HCT116 (cell line): ENCODE measurements around the gene ADAR. TPM values are rescaled to one million over a fixed set of nuclear protein-coding genes. Genes with fewer than 3 reads are reported as not detected.

Experiments used
- ATAC-seq: fragments of 200-7000 bp; cut with Tn5 transposase; 2 replicates; pipeline ENCODE4 v1.9.1; 2020; ENCODE audit warnings: mild to moderate bottlenecking, moderate library complexity
- BruUV-seq: library from RNA; stranded (reverse); fragments of 400-500 nt; replicated peaks from 2 replicates; lab custom pipeline; 2021; lab: Mats Ljungman, UMichigan
- CTCF ChIA-PET: fragments of 300-600 bp; sonication (Branson Sonifier 250); formaldehyde crosslinking; loops from one replicate; lab custom pipeline; 2021; ENCODE audit warnings: antibody characterized with exemption; lab: Charles Lee
- POLR2A ChIA-PET: fragments of 300-600, 350-600 bp; sonication (Branson Sonifier 250); formaldehyde crosslinking; loops from one replicate; lab custom pipeline; 2021; ENCODE audit warnings: antibody characterized with exemption; lab: Charles Lee
- RAD21 ChIA-PET, 2 experiments: fragments of 300-600 bp; sonication (Branson Sonifier 250); formaldehyde crosslinking; loops; one replicate each; lab custom pipeline; 2023; ENCODE audit warnings: low total read pairs in 2 of 2; ENCODE audit not compliant: uncharacterized antibody in 2 of 2, unreplicated experiment in 2 of 2, low non-redundant PET in 1 of 2; lab: Charles Lee
- DNase-seq: peaks from one replicate; pipeline ENCODE4 v3.0.0-alpha.2; 2010; ENCODE audit warnings: low read depth, low spot score
- H2AFZ ChIP-seq: fragments of 200-600 bp; shearing (Covaris generic), sonication (generic); 2 replicates; pipeline ENCODE4 v1.6.1; 2017; ENCODE audit warnings: low read depth, mixed run types, mixed read lengths, antibody characterized with exemption, low read length; ENCODE audit not compliant: poor library complexity, severe bottlenecking
- H3K27ac ChIP-seq: 2 replicates; pipeline ENCODE4 v1.5.1; 2012; ENCODE audit warnings: low read depth, low read length
- H3K27me3 ChIP-seq: fragments of 200-600 bp; sonication (generic); 2 replicates; pipeline ENCODE4 v1.6.1; 2016; ENCODE audit warnings: mixed run types, low read length, mixed read lengths; ENCODE audit not compliant: insufficient read depth
- H3K36me3 ChIP-seq, 2 experiments: fragments of 200-500 bp in 1 of 2; fragments of 200-600 bp in 1 of 2; sonication (Bioruptor generic) in 1 of 2; sonication (generic) in 1 of 2; 2 replicates each; pipeline versions ENCODE4 v1.5.1 to v1.6.1; 2014 to 2016; ENCODE audit warnings: low read length in 2 of 2, inconsistent platforms in 1 of 2, mixed read lengths in 1 of 2, mixed run types in 1 of 2; ENCODE audit not compliant: insufficient read depth in 2 of 2, control insufficient read depth in 1 of 2
- H3K4me1 ChIP-seq, 2 experiments: fragments of 200-600 bp in 1 of 2; sonication (generic) in 1 of 2; 2 replicates each; pipeline versions ENCODE4 v1.5.1 to v1.6.1; 2012 to 2017; ENCODE audit warnings: low read length in 2 of 2, inconsistent platforms in 1 of 2, mild to moderate bottlenecking in 1 of 2, mixed read lengths in 1 of 2, mixed run types in 1 of 2, moderate library complexity in 1 of 2; ENCODE audit not compliant: insufficient read depth in 2 of 2, control insufficient read depth in 1 of 2
- H3K4me2 ChIP-seq: fragments of 200-600 bp; sonication (generic); 2 replicates; pipeline ENCODE4 v1.6.1; 2017; ENCODE audit warnings: mixed run types, low read length, mixed read lengths
- H3K4me3 ChIP-seq, 2 experiments: fragments of 200-600 bp in 1 of 2; sonication (generic) in 1 of 2; replicated peaks in 1 of 2; 2 replicates each; pipeline ENCODE4 v1.5.1; 2011 to 2016; ENCODE audit warnings: low read length in 2 of 2, control low read depth in 1 of 2, low read depth in 1 of 2, mild to moderate bottlenecking in 1 of 2, mixed read lengths in 1 of 2, mixed run types in 1 of 2
- H3K79me2 ChIP-seq: fragments of 200-600 bp; sonication (generic); 2 replicates; pipeline ENCODE4 v1.6.1; 2017; ENCODE audit warnings: mild to moderate bottlenecking, mixed run types, low read length, moderate library complexity, mixed read lengths; ENCODE audit not compliant: insufficient read depth
- H3K9ac ChIP-seq: fragments of 200-600 bp; sonication (generic); 2 replicates; pipeline ENCODE4 v1.6.1; 2016; ENCODE audit warnings: low read length, mixed read lengths
- H3K9me2 ChIP-seq: fragments of 200-600 bp; sonication (generic), shearing (Covaris generic); 2 replicates; pipeline ENCODE4 v1.6.1; 2017; ENCODE audit warnings: mixed run types, mild to moderate bottlenecking, moderate library complexity; ENCODE audit not compliant: insufficient read depth
- H3K9me3 ChIP-seq, 2 experiments: fragments of 200-500 bp in 1 of 2; fragments of 200-600 bp in 1 of 2; sonication (Bioruptor generic) in 1 of 2; sonication (generic) in 1 of 2; 2 replicates each; pipeline ENCODE4 v1.6.1; 2014 to 2017; ENCODE audit warnings: low read length in 2 of 2, mixed read lengths in 2 of 2, inconsistent platforms in 1 of 2, low read depth in 1 of 2, mild to moderate bottlenecking in 1 of 2, mixed run types in 1 of 2, moderate library complexity in 1 of 2; ENCODE audit not compliant: control insufficient read depth in 1 of 2, insufficient read depth in 1 of 2
- H4K20me1 ChIP-seq: fragments of 200-600 bp; sonication (generic), shearing (Covaris generic); 2 replicates; pipeline ENCODE4 v1.6.1; 2017; ENCODE audit warnings: mixed run types, mild to moderate bottlenecking, moderate library complexity; ENCODE audit not compliant: insufficient read depth
- CBX3 ChIP-seq: IDR thresholded peaks from 2 replicates; pipeline ENCODE4 v1.6.1; 2012; ENCODE audit warnings: low read depth
- CEBPB ChIP-seq: IDR thresholded peaks from 2 replicates; pipeline ENCODE4 v1.6.1; 2012; ENCODE audit warnings: low read depth
- EGR1 ChIP-seq: IDR thresholded peaks from 2 replicates; pipeline ENCODE4 v1.6.1; 2012; ENCODE audit warnings: low read depth
- ELF1 ChIP-seq: IDR thresholded peaks from 2 replicates; pipeline ENCODE4 v1.6.1; 2012; ENCODE audit warnings: low read depth, borderline replicate concordance
- EZH2phosphoT487 ChIP-seq: fragments of 200-600 bp; IDR thresholded peaks from 2 replicates; pipeline ENCODE4 v1.6.1; 2018; ENCODE audit warnings: antibody characterized with exemption, borderline replicate concordance
- FOSL1 ChIP-seq: IDR thresholded peaks from 2 replicates; pipeline ENCODE4 v1.6.1; 2012; ENCODE audit warnings: low read depth
- JUND ChIP-seq: IDR thresholded peaks from 2 replicates; pipeline ENCODE4 v1.6.1; 2012
- POLR2A ChIP-seq: IDR thresholded peaks from 2 replicates; pipeline ENCODE4 v1.7.0; 2011; ENCODE audit warnings: borderline replicate concordance; ENCODE audit not compliant: insufficient read depth, insufficient read length; ENCODE audit errors: extremely low read depth
- RAD21 ChIP-seq: IDR thresholded peaks from 2 replicates; pipeline ENCODE4 v1.6.1; 2012; ENCODE audit warnings: low read depth, mild to moderate bottlenecking
- SIN3A ChIP-seq: IDR thresholded peaks from 2 replicates; pipeline ENCODE4 v1.6.1; 2012; ENCODE audit warnings: low read depth
- SP1 ChIP-seq: IDR thresholded peaks from 2 replicates; pipeline ENCODE4 v1.6.1; 2012; ENCODE audit warnings: low read depth
- SRF ChIP-seq: IDR thresholded peaks from 2 replicates; pipeline ENCODE4 v1.6.1; 2012; ENCODE audit warnings: low read depth
- TCF7L2 ChIP-seq: IDR thresholded peaks from 2 replicates; pipeline ENCODE4 v1.7.0; 2011; ENCODE audit warnings: borderline replicate concordance, inconsistent platforms; ENCODE audit not compliant: insufficient read depth, insufficient read length; ENCODE audit errors: extremely low read depth
- YY1 ChIP-seq: IDR thresholded peaks from 2 replicates; pipeline ENCODE4 v1.6.1; 2011; ENCODE audit warnings: low read length, low read depth, moderate library complexity, mild to moderate bottlenecking; ENCODE audit not compliant: insufficient replicate concordance; ENCODE audit errors: extremely low read depth
- ZNF274 ChIP-seq: fragments of 200-500 bp; sonication (Bioruptor generic); IDR thresholded peaks from 2 replicates; pipeline ENCODE4 v1.6.1; 2014; ENCODE audit warnings: mild to moderate bottlenecking, low read depth, low read length, inconsistent platforms
- intact Hi-C: fragments of 100-400 bp; cut with micrococcal nuclease; formaldehyde crosslinking; loops from 2 replicates; pipeline ENCODE4 v1.10.0; 2022
- total RNA-seq: library from RNA; stranded (reverse); gene quantifications from one replicate; pipeline ENCODE4 v1.2.1, GENCODE V29; 2021; ENCODE audit not compliant: unreplicated experiment
- TF ChIP-seq, protein P1 (sequence below): IDR thresholded peaks from 2 replicates; pipeline ENCODE4 v1.6.1; 2012
- TF ChIP-seq, protein P2 (sequence below): IDR thresholded peaks from 2 replicates; pipeline ENCODE4 v1.6.1; 2011; ENCODE audit warnings: mild to moderate bottlenecking, low read length, moderate library complexity; ENCODE audit not compliant: insufficient replicate concordance; ENCODE audit errors: extremely low read depth
- TF ChIP-seq, protein P3 (sequence below), 3 experiments: fragments of 200-600 bp in 1 of 3; sonication (generic) in 1 of 3; IDR thresholded peaks in 2 of 3; conservative IDR thresholded peaks in 1 of 3; 2 replicates each; pipeline ENCODE4 v1.5.1; 2012 to 2017; ENCODE audit warnings: low read depth in 2 of 3, low read length in 2 of 3, antibody characterized with exemption in 1 of 3, borderline replicate concordance in 1 of 3, control low read depth in 1 of 3, mild to moderate bottlenecking in 1 of 3, mixed read lengths in 1 of 3, mixed run types in 1 of 3, moderate library complexity in 1 of 3; ENCODE audit not compliant: insufficient read depth in 1 of 3
- TF ChIP-seq, protein P4 (sequence below): IDR thresholded peaks from 2 replicates; pipeline ENCODE4 v1.6.1; 2012; ENCODE audit warnings: low read depth
- TF ChIP-seq, protein P5 (sequence below): IDR thresholded peaks from 2 replicates; pipeline ENCODE4 v1.6.1; 2012

The ADAR gene
- total RNA-seq, 1 experiment from 2014 or later = 169 TPM

DNA sequence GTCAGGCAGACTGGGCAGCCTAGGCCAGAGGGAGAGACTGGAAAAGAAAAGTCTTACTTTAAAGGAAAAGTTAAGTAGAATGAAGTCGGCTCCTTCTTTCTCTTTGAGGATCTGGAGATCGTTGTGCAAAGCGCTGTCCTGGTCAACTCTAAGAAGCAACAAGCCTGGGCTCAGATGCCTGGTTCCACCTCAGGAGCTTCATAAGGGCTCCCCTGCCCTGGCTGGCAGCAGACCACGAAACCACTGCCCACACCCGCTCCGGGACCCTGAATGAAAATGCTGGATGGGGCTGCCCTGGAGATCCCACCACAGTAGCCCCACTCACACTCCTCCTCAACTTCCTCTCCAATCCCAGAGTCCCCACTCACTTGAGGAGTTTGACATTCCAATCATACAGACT is 56.0 kb downstream of the ADAR start:
- intact Hi-C loops = no loop called here
- Histone ChIP-seq H3K79me2 (peaks cover 18% of the 10 kb centered on the region), H3K27me3 (no peaks in the 10 kb centered on the region), H3K36me3 (peaks cover 61 to 69% of the 10 kb centered on the region in 2 experiments), H3K4me1 (peaks cover 6 to 8% of the 10 kb centered on the region in 2 experiments), H3K4me3 (no peak overlapping the region), H3K27ac (no peak overlapping the region), H3K4me2 (no peak overlapping the region), H3K9ac (no peak overlapping the region), H3K9me2 (no peaks in the 10 kb centered on the region), H3K9me3 (no peaks in the 10 kb centered on the region), H2AFZ (no peak overlapping the region), H4K20me1 (no peaks in the 10 kb centered on the region)
- ChIA-PET POLR2A (no interaction called here), RAD21 (no interaction called here), CTCF (no interaction called here)
- BruUV-seq = no TSS peak
- no peak for DNase-seq
- TF ChIP-seq POLR2A = no peak
- no peak for TF ChIP-seq JUND
- no peak for TF ChIP-seq YY1
- TF ChIP-seq CBX3 = no peak
- no peak for TF ChIP-seq SIN3A
- TF ChIP-seq, protein P1, sequence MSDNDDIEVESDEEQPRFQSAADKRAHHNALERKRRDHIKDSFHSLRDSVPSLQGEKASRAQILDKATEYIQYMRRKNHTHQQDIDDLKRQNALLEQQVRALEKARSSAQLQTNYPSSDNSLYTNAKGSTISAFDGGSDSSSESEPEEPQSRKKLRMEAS = no peak
- TF ChIP-seq EZH2phosphoT487 = no peak
- TF ChIP-seq, protein P2, sequence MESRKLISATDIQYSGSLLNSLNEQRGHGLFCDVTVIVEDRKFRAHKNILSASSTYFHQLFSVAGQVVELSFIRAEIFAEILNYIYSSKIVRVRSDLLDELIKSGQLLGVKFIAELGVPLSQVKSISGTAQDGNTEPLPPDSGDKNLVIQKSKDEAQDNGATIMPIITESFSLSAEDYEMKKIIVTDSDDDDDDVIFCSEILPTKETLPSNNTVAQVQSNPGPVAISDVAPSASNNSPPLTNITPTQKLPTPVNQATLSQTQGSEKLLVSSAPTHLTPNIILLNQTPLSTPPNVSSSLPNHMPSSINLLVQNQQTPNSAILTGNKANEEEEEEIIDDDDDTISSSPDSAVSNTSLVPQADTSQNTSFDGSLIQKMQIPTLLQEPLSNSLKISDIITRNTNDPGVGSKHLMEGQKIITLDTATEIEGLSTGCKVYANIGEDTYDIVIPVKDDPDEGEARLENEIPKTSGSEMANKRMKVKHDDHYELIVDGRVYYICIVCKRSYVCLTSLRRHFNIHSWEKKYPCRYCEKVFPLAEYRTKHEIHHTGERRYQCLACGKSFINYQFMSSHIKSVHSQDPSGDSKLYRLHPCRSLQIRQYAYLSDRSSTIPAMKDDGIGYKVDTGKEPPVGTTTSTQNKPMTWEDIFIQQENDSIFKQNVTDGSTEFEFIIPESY = no peak
- no peak for TF ChIP-seq RAD21
- no peak for TF ChIP-seq SRF
- TF ChIP-seq ELF1 = no peak
- TF ChIP-seq TCF7L2 = no peak
- no peak for TF ChIP-seq ZNF274
- no peak for TF ChIP-seq FOSL1
- TF ChIP-seq, protein P3, sequence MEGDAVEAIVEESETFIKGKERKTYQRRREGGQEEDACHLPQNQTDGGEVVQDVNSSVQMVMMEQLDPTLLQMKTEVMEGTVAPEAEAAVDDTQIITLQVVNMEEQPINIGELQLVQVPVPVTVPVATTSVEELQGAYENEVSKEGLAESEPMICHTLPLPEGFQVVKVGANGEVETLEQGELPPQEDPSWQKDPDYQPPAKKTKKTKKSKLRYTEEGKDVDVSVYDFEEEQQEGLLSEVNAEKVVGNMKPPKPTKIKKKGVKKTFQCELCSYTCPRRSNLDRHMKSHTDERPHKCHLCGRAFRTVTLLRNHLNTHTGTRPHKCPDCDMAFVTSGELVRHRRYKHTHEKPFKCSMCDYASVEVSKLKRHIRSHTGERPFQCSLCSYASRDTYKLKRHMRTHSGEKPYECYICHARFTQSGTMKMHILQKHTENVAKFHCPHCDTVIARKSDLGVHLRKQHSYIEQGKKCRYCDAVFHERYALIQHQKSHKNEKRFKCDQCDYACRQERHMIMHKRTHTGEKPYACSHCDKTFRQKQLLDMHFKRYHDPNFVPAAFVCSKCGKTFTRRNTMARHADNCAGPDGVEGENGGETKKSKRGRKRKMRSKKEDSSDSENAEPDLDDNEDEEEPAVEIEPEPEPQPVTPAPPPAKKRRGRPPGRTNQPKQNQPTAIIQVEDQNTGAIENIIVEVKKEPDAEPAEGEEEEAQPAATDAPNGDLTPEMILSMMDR (IDR thresholded peaks at IDR 0.05 in 2 of 3, conservative IDR thresholded peaks at IDR 0.05 in 1 of 3; ENCODE audit: borderline replicate concordance in 1 of 3, insufficient read depth in 1 of 3, low read depth in 2 of 3, low read length in 2 of 3) = no peak
- TF ChIP-seq, protein P4, sequence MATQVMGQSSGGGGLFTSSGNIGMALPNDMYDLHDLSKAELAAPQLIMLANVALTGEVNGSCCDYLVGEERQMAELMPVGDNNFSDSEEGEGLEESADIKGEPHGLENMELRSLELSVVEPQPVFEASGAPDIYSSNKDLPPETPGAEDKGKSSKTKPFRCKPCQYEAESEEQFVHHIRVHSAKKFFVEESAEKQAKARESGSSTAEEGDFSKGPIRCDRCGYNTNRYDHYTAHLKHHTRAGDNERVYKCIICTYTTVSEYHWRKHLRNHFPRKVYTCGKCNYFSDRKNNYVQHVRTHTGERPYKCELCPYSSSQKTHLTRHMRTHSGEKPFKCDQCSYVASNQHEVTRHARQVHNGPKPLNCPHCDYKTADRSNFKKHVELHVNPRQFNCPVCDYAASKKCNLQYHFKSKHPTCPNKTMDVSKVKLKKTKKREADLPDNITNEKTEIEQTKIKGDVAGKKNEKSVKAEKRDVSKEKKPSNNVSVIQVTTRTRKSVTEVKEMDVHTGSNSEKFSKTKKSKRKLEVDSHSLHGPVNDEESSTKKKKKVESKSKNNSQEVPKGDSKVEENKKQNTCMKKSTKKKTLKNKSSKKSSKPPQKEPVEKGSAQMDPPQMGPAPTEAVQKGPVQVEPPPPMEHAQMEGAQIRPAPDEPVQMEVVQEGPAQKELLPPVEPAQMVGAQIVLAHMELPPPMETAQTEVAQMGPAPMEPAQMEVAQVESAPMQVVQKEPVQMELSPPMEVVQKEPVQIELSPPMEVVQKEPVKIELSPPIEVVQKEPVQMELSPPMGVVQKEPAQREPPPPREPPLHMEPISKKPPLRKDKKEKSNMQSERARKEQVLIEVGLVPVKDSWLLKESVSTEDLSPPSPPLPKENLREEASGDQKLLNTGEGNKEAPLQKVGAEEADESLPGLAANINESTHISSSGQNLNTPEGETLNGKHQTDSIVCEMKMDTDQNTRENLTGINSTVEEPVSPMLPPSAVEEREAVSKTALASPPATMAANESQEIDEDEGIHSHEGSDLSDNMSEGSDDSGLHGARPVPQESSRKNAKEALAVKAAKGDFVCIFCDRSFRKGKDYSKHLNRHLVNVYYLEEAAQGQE = no peak
- TF ChIP-seq SP1 = no peak
- no peak for TF ChIP-seq EGR1
- no peak for TF ChIP-seq CEBPB
- TF ChIP-seq, protein P5, sequence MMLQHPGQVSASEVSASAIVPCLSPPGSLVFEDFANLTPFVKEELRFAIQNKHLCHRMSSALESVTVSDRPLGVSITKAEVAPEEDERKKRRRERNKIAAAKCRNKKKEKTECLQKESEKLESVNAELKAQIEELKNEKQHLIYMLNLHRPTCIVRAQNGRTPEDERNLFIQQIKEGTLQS = no peak
- ATAC-seq = no peak
